ENCODE data around the gene ARTN. TPM values are rescaled to one million over a fixed set of nuclear protein-coding genes. Genes with fewer than 3 reads are reported as not detected.

The ARTN gene
- total and polyA plus RNA-seq, 9 of the 15 experiments (the other 6 are each of a cell fraction or from before 2014, with no cell fraction given) = 0.06 to 0.38 TPM; not detected in 7

DNA sequence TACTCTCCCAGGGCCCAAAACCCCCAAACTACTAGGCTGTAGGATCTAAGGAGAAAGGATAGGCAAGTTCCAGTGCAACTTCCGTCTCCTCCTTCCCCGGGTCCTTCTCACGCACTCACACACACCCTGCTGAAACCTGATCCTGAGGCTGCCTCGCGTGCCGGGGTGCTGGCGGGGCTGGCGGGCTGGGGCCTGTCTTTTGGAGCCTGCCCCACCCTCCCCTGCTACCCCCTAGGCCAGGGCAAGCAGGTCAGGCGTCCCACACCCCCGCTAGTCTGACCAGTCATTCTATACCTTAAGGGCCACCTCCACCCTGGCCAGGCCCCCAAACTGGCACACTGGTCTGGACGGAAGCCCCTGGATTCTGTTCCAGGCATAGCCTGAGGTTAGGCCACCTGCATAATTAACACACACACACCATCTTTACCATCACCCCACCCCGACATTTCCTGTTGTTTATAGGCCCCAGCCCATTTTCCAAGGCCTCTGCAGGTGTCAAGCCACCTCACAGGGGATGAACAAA lies 48.3 kb upstream of the ARTN start:
- ATAC-seq = peak; percentile 29; the same call in 2 of the 3 replicates
- no peaks in the 10 kb centered on the region for H3K36me3 ChIP-seq (ENCODE audit: control insufficient read depth, insufficient read depth, low read length)
- POLR2A ChIA-PET = interaction anchor here (1.3 kb wide), 1 partner anchor 17 kb away, joined by 5 read pairs; no protein-coding TSS in a partner anchor
- 62% methylated on average over 4 of the region's 12 CpGs for WGBS (ENCODE audit: insufficient coverage, low coverage, missing lambda C conversion rate)
- no peaks in the 10 kb centered on the region for H3K27me3 ChIP-seq (ENCODE audit: control insufficient read depth in 2 of 2, insufficient read depth in 2 of 2, low read length in 2 of 2)
- H3K9me1 ChIP-seq (ENCODE audit: control insufficient read depth, insufficient read depth, low read length) = no peaks in the 10 kb centered on the region
- no peak overlapping the region for H3K4me3 ChIP-seq
- H3K4me1 ChIP-seq (replicated peaks in 1 of 2; ENCODE audit: control insufficient read depth in 2 of 2, insufficient read depth in 2 of 2, low read length in 2 of 2) = peaks cover 4 to 8% of the 10 kb centered on the region in 2 experiments; a peak in 3 of 5 replicates
- H3K79me2 ChIP-seq (ENCODE audit: control insufficient read depth, insufficient read depth, low read length) = no peaks in the 10 kb centered on the region
- DNase-seq (ENCODE audit: extremely low read depth in 1 of 4, low spot score in 3 of 4) = no peak
- no peak overlapping the region for H3K4me2 ChIP-seq (ENCODE audit: insufficient read depth, low read length)
- H3K27ac ChIP-seq (ENCODE audit: extremely low read depth, low read depth, low read length) = no peak overlapping the region
- no peaks in the 10 kb centered on the region for H4K20me1 ChIP-seq (replicated peaks; ENCODE audit: control insufficient read depth, insufficient read depth, low read length)
- FAIRE-seq = no peak
- CTCF ChIA-PET (ENCODE audit: low intra/inter-chr PET ratio) = no interaction called here
- no peak for TF ChIP-seq ZNF212 (CRISPR knock-in tag; IDR thresholded peaks at IDR 0.05)
- TF ChIP-seq, protein P1, sequence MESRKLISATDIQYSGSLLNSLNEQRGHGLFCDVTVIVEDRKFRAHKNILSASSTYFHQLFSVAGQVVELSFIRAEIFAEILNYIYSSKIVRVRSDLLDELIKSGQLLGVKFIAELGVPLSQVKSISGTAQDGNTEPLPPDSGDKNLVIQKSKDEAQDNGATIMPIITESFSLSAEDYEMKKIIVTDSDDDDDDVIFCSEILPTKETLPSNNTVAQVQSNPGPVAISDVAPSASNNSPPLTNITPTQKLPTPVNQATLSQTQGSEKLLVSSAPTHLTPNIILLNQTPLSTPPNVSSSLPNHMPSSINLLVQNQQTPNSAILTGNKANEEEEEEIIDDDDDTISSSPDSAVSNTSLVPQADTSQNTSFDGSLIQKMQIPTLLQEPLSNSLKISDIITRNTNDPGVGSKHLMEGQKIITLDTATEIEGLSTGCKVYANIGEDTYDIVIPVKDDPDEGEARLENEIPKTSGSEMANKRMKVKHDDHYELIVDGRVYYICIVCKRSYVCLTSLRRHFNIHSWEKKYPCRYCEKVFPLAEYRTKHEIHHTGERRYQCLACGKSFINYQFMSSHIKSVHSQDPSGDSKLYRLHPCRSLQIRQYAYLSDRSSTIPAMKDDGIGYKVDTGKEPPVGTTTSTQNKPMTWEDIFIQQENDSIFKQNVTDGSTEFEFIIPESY (CRISPR knock-in tag; IDR thresholded peaks at IDR 0.05) = peak; percentile 76
- TF ChIP-seq BHLHE40 (IDR thresholded peaks at IDR 0.05; ENCODE audit: low read length) = peak; percentile 65
- H2AFZ ChIP-seq (ENCODE audit: low read depth, low read length) = 0 out of 2 replicates have a peak overlapping the region, but pooled peaks have one; percentile 2
- in situ Hi-C loops (cut with MboI) (no loop called here), intact Hi-C loops (cut with micrococcal nuclease) (no loop called here)
- no TSS peak for BruUV-seq (replicated peaks)
- H3K9ac ChIP-seq (ENCODE audit: insufficient read depth in 1 of 2, low read depth in 2 of 2, low read length in 2 of 2) = peak overlapping the region in 1 of 2 experiments; percentile 32; a peak in 1 of 4 replicates
- H3K9me3 ChIP-seq (replicated peaks; ENCODE audit: control insufficient read depth, insufficient read depth, low read depth, low read length) = no peaks in the 10 kb centered on the region

DNA sequence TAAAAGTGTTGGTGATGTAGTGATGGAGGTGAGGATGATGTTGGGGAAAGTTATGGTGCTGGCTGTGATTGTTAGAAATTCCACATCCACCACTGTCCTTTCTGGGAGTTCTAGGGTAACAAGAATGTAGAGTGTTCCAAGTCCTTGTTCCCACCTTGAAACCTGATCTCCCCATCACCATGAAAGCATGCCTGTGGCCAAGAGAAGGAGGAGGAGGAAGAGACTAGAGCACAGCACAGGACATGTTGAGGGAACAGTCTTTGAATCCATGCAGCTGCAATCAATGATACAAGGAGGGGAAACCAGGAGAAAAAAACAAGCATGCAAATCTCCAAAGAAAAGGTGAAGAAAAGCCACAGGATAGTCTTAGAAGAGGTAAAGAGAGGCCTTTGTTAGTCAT lies 45.9 kb upstream of the ARTN start:
- FAIRE-seq (no peak), ATAC-seq (no peak), DNase-seq (ENCODE audit: extremely low read depth in 1 of 4, low spot score in 3 of 4) (no peak)
- no peak overlapping the region for H2AFZ ChIP-seq (ENCODE audit: low read depth, low read length)
- H3K4me2 ChIP-seq (ENCODE audit: insufficient read depth, low read length) = no peak overlapping the region
- no peaks in the 10 kb centered on the region for H3K9me1 ChIP-seq (ENCODE audit: control insufficient read depth, insufficient read depth, low read length)
- H4K20me1 ChIP-seq (replicated peaks; ENCODE audit: control insufficient read depth, insufficient read depth, low read length) = no peaks in the 10 kb centered on the region
- ChIA-PET CTCF (ENCODE audit: low intra/inter-chr PET ratio) (interaction anchor here (1.7 kb wide), 1 partner anchor 124 kb away, joined by 3 read pairs; no protein-coding TSS in a partner anchor), POLR2A (no interaction called here)
- H3K9me3 ChIP-seq (replicated peaks; ENCODE audit: control insufficient read depth, insufficient read depth, low read depth, low read length) = no peaks in the 10 kb centered on the region
- H3K9ac ChIP-seq (ENCODE audit: insufficient read depth in 1 of 2, low read depth in 2 of 2, low read length in 2 of 2) = no peak overlapping the region
- H3K4me1 ChIP-seq (replicated peaks in 1 of 2; ENCODE audit: control insufficient read depth in 2 of 2, insufficient read depth in 2 of 2, low read length in 2 of 2) = peaks cover 4% of the 10 kb centered on the region in 2 experiments; a peak in 3 of 5 replicates
- H3K27me3 ChIP-seq (ENCODE audit: control insufficient read depth in 2 of 2, insufficient read depth in 2 of 2, low read length in 2 of 2) = no peaks in the 10 kb centered on the region
- intact Hi-C loops (cut with micrococcal nuclease) (no loop called here), in situ Hi-C loops (cut with MboI) (no loop called here)
- H3K36me3 ChIP-seq (ENCODE audit: control insufficient read depth, insufficient read depth, low read length) = no peaks in the 10 kb centered on the region
- H3K27ac ChIP-seq (ENCODE audit: extremely low read depth, low read depth, low read length) = no peak overlapping the region
- H3K79me2 ChIP-seq (ENCODE audit: control insufficient read depth, insufficient read depth, low read length) = no peaks in the 10 kb centered on the region
- BruUV-seq (replicated peaks) = no TSS peak
- no peak overlapping the region for H3K4me3 ChIP-seq
- TF ChIP-seq ZBED1 (IDR thresholded peaks at IDR 0.05) (no peak), CBX8 (IDR thresholded peaks at IDR 0.05; ENCODE audit: borderline replicate concordance, extremely low read depth, low read depth, low read length, poor library complexity, severe bottlenecking) (no peak), STAG1 (CRISPR knock-in tag; IDR thresholded peaks at IDR 0.05; ENCODE audit: borderline replicate concordance) (no peak), ZNF274 (IDR thresholded peaks at IDR 0.05; ENCODE audit: borderline replicate concordance, low read depth, low read length) (no peak), TCF7L2 (IDR thresholded peaks at IDR 0.05; ENCODE audit: low read depth, low read length) (no peak), C11orf30 (IDR thresholded peaks at IDR 0.05; ENCODE audit: low read depth) (no peak), CCAR2 (IDR thresholded peaks at IDR 0.05; ENCODE audit: low read depth, low read length) (no peak)

Measured in K562 (cell line).